ENCODE measurements around the gene ADGRG3.

DNA sequence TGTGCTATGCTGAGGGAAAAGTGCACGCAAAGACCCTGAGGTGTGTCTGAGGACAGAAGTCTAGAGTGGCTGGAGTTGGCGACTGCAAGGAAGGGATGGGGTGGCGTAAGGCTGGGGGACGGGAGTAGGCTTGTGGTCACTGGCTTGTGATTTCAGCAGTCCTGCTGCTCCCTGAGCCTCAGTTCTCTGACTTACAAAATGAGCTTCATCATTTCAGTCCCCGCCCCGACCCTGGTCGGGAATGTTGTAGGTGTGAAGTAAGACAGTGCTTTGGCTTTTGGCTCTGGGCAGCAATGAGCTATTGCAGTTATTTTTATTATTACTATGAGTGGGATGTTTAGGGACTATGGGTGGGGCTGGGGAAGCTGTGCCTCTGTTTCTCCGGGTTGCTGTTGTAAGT, 31.1 kb upstream of the ADGRG3 start:
- TF ChIP-seq, protein P1, sequence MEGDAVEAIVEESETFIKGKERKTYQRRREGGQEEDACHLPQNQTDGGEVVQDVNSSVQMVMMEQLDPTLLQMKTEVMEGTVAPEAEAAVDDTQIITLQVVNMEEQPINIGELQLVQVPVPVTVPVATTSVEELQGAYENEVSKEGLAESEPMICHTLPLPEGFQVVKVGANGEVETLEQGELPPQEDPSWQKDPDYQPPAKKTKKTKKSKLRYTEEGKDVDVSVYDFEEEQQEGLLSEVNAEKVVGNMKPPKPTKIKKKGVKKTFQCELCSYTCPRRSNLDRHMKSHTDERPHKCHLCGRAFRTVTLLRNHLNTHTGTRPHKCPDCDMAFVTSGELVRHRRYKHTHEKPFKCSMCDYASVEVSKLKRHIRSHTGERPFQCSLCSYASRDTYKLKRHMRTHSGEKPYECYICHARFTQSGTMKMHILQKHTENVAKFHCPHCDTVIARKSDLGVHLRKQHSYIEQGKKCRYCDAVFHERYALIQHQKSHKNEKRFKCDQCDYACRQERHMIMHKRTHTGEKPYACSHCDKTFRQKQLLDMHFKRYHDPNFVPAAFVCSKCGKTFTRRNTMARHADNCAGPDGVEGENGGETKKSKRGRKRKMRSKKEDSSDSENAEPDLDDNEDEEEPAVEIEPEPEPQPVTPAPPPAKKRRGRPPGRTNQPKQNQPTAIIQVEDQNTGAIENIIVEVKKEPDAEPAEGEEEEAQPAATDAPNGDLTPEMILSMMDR (conservative IDR thresholded peaks at IDR 0.05; ENCODE audit: low read depth in 2 of 2) = no peak
- TF ChIP-seq NANOG (IDR thresholded peaks at IDR 0.05; ENCODE audit: borderline replicate concordance) (no peak), POLR2AphosphoS5 (IDR thresholded peaks at IDR 0.05; ENCODE audit: low read depth) (no peak), EZH2phosphoT487 (IDR thresholded peaks at IDR 0.05; ENCODE audit: unreplicated experiment) (no peak), CREB1 (CRISPR knock-in tag; IDR thresholded peaks at IDR 0.05; ENCODE audit: low read depth) (no peak), STAT1 (IDR thresholded peaks at IDR 0.05; ENCODE audit: unreplicated experiment) (no peak), EZH2 (IDR thresholded peaks at IDR 0.05; ENCODE audit: low read depth, unreplicated experiment) (no peak)

All from GM23338 (cell line).